ENCODE results near the gene LGSN. TPM values are rescaled to one million over a fixed set of nuclear protein-coding genes. Genes with fewer than 3 reads are reported as not detected.

The LGSN gene
- total and polyA plus RNA-seq, 2 experiments from 2014 or later = 0.15 to 0.45 TPM

- TF ChIP-seq ZNF462 (CRISPR knock-in tag; IDR thresholded peaks at IDR 0.05) (no peak), CTCF (conservative IDR thresholded peaks at IDR 0.05; ENCODE audit: low read depth in 2 of 2) (no peak)
Observed at GRCh38 chr6:63267828-63268227, 52.0 kb downstream of the LGSN start (continued).

- no peaks in the 10 kb centered on the region for H3K79me2 ChIP-seq (replicated peaks; ENCODE audit: insufficient read depth)
- H3F3A ChIP-seq (replicated peaks; ENCODE audit: low read depth) = no peaks in the 10 kb centered on the region
- no peak overlapping the region for H3K4me3 ChIP-seq
- no peaks in the 10 kb centered on the region for H3K27me3 Mint-ChIP-seq (ENCODE audit: insufficient read depth, low read depth, poor library complexity)
- H3K9me2 ChIP-seq (ENCODE audit: insufficient read depth) = no peaks in the 10 kb centered on the region
- H3K27ac ChIP-seq (ENCODE audit: low read depth) = no peak overlapping the region
- DNase-seq (ENCODE audit: low spot score) (no peak), ATAC-seq (no peak)
- H3K36me3 ChIP-seq (ENCODE audit: insufficient read depth) = no peaks in the 10 kb centered on the region
- TF ChIP-seq, protein P1, sequence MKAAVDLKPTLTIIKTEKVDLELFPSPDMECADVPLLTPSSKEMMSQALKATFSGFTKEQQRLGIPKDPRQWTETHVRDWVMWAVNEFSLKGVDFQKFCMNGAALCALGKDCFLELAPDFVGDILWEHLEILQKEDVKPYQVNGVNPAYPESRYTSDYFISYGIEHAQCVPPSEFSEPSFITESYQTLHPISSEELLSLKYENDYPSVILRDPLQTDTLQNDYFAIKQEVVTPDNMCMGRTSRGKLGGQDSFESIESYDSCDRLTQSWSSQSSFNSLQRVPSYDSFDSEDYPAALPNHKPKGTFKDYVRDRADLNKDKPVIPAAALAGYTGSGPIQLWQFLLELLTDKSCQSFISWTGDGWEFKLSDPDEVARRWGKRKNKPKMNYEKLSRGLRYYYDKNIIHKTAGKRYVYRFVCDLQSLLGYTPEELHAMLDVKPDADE (IDR thresholded peaks at IDR 0.05) = no peak
- no peak for TF ChIP-seq POLR2AphosphoS5 (IDR thresholded peaks at IDR 0.05; ENCODE audit: low read depth)
- TF ChIP-seq JUNB (IDR thresholded peaks at IDR 0.05; ENCODE audit: unreplicated experiment) = no peak
- TF ChIP-seq ZNF462 (CRISPR knock-in tag; IDR thresholded peaks at IDR 0.05) = no peak
- TF ChIP-seq ZNF331 (CRISPR knock-in tag; IDR thresholded peaks at IDR 0.05; ENCODE audit: low read depth) = no peak
- peaks cover 21% of the 10 kb centered on the region; the same call in 2 of the 3 replicates for H3K9me3 Mint-ChIP-seq
- no peaks in the 10 kb centered on the region for H4K20me1 ChIP-seq (replicated peaks; ENCODE audit: insufficient read depth)
- H3K4me1 ChIP-seq (ENCODE audit: insufficient read depth) = no peaks in the 10 kb centered on the region
- no peaks in the 10 kb centered on the region for H3K36me3 Mint-ChIP-seq (ENCODE audit: low read depth)
- H3K4me1 Mint-ChIP-seq = peaks cover 9% of the 10 kb centered on the region; the same call in 2 of the 3 replicates
- H2AFZ ChIP-seq = no peak overlapping the region
- H3K27me3 ChIP-seq (ENCODE audit: insufficient read depth) = no peaks in the 10 kb centered on the region
- H3K4me3 Mint-ChIP-seq = no peak overlapping the region
- H3K4me2 ChIP-seq = no peak overlapping the region
- H3K27ac Mint-ChIP-seq = no peak overlapping the region
Observed at GRCh38 chr6:63267046-63267445, 52.7 kb downstream of the LGSN start.

Data from GM23338 (cell line).